GM18498 (cell line): ENCODE measurements around the gene GABRA5.
"Not testable (repeated sequence)": the region's sequence is repeated elsewhere in the genome, so short reads cannot be mapped to it uniquely, and the experiment has no call there.

Source experiments
- ATAC-seq: cut with Tn5 transposase; IDR thresholded peaks from one replicate; pipeline ENCODE4 v1.9.1; 2021; ENCODE audit warnings: mild to moderate bottlenecking, moderate library complexity; ENCODE audit not compliant: unreplicated experiment

Gene GABRA5

GRCh38 chr15:26875476-26875850, 8.6 kb downstream of the GABRA5 start:
- ATAC-seq = no peak

DNA sequence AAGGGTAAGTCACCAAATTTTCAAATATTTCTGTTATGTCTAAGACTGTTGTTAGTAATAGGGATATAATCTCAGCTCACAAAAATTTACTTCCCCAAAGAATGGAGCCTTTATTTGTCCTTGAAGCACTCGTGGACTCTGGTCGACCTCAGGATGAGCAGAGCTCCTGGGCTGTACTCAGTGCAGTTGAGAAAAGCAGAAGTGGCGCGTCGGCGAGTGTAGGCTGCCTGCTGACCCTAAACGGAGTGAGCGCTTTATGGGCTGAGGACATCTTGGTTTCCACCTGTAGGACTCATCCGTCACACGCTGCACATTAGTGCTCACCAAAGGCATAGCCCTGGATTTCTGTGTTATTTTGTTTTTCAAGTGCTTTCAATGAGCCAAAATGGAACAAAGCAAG, 11.0 kb downstream of the GABRA5 start:
- no peak for ATAC-seq

- no peak for ATAC-seq
Observed at GRCh38 chr15:26879706-26880105, 12.8 kb downstream of the GABRA5 start.

- no peak for ATAC-seq
Observed at GRCh38 chr15:26882112-26882511, 15.2 kb downstream of the GABRA5 start.

- ATAC-seq = no peak
Observed at GRCh38 chr15:26882616-26883365, 15.9 kb downstream of the GABRA5 start.

DNA sequence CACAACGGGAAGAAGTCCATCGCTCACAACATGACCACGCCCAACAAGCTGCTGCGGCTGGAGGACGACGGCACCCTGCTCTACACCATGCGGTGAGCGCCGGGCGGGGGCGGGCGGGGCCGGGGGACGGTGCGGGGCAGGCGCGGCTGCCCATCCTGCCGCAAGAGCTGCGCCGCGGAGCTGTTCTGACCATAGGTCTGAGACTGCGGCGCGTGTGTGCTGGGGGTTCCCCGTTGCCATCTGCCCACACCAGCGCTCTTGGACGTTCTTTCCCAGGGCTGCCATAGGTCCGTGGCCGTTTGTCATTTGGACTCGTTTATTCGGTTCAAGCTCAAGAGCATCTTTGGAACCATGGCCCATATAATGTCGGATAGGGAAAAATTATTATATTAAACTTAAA, 16.6 kb downstream of the GABRA5 start:
- no peak for ATAC-seq

DNA sequence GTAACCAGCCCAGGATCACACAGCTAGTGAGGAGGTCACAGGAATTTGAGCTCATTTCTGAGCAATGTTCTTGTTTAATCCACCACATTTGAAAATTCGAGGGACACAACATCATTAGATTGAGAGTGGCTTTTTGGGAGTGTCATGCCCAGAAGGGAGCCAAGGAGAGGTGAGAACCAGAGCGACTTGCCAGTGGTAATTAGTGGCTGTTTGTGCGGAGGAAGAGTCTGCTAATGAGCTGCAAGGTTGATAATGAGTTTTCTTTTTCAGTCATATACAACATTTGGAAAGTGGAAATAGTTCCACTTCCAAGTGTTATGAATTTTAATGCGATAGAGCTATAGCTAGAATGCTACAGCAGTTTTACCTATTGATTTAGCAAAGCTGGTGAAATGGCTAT, 19.7 kb downstream of the GABRA5 start:
- no peak for ATAC-seq

DNA sequence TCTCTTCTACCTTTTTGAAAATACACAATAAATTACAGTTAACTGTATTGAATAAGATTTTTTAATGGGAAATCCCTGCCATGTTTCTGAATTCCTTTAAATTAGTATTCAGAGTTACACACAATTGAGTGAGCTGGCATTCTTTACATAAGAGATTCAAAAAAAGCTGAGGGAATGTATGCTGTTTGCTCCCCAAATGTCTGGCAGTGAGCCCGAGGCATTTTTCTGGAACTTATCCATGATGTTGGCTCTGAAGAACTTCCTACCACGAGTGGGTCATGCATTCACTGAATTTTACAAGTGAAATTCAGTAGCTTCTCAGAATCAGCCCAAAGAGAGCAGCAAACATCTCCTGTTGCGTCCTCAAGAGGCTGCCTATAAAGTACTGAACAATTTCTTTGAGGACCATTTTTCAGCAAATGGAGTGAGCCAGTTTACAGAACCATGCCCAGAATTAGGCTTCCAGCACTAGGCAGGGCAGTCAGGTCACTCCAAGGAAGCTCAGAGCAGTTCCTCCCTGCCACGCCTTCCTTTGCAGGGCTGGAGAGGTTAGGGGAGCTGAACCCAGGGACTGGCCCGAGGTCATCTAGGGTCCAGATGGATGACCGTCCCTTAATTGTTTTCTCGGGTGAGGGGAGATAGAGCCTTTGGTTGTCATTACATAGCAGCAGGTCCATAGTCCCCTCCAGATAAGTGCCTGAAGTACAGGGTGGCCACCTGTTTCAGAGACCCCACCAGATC, 21.2 kb downstream of the GABRA5 start:
- ATAC-seq = no peak

- ATAC-seq = no peak
Observed at GRCh38 chr15:26888761-26889160, 21.9 kb downstream of the GABRA5 start.

- ATAC-seq = no peak
Observed at GRCh38 chr15:26889298-26889898, 22.5 kb downstream of the GABRA5 start.

DNA sequence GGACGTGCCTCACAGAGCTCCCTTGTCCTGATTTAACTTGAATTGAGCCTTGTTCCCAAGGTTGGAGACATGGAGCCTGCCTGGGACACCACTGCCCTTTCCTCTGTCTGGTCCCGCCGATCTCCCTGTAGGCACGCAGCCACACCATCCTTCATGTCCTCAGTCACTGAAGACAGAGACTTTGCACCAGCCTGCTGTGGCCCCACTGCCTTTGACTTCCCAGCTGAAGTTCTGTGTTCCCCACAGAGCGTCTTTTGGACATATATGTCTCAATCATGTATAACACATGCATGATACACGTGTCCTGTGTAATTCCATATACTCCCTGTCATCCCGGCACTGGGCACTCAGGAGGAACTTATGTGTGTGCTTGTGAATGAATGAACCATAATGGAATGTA, 23.6 kb downstream of the GABRA5 start:
- ATAC-seq = no peak

- ATAC-seq = no peak
Observed at GRCh38 chr15:26890988-26891387, 24.1 kb downstream of the GABRA5 start.

GRCh38 chr15:26891448-26892181, 24.8 kb downstream of the GABRA5 start:
- ATAC-seq = no peak

DNA sequence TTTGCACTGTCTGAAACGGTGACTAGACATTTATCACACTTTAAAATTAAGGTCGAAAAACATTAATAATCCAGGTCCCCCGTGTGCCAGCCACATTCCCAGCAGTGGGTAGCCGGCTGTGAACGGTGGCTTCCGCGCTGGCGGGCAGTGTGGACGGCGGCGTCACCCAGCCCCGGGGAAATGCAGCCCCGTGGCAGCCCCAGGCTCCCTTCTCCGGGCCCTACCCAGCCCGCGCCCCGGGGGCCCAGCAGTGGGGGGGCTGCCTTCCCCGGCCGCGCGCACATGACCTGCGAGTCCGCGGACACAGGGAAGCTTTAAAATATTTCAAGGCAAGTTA, 25.3 kb downstream of the GABRA5 start:
- no peak for ATAC-seq

GRCh38 chr15:26892678-26893077, 25.8 kb downstream of the GABRA5 start:
- no peak for ATAC-seq

- ATAC-seq = no peak
Observed at GRCh38 chr15:26893351-26894065, 26.6 kb downstream of the GABRA5 start.

DNA sequence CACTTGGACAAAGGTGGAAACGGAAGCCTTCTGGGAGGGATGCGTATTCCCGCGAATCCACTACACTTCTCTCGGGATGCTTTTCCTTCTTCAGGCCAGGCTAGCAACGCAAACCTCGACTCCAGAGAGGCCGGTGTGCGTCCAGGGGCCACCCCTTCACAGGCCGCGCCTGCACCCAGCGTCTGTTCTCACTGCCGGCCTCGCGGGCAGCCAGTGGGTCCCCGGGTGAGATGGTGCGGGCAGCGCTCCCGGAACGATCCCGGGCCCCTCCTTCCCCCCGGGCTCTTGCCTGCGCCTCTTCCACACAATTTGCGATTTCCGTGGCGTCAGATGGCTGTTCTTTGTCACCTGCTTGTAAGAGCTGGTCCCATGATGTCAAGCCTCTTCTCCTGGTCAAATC, 27.3 kb downstream of the GABRA5 start:
- ATAC-seq = no peak

DNA sequence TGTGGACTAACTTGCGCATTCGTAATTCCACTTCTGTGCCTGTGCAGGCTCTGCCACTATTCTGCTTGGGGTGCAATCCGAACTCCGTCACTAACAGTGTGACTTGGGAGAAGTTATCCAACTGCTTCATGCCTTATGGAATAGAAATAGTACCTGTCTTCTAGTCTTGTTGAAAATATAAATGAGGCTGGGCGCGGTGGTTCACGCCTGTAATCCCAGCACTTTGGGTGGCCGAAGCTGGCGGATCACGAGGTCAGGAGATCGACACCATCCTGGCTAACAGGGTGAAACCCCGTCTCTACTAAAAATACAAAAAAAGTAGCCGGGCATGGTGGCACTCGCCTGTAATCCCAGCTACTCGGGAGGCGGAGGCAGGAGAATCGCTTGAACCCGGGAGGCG, 28.5 kb downstream of the GABRA5 start:
- not testable (repeated sequence) for ATAC-seq

DNA sequence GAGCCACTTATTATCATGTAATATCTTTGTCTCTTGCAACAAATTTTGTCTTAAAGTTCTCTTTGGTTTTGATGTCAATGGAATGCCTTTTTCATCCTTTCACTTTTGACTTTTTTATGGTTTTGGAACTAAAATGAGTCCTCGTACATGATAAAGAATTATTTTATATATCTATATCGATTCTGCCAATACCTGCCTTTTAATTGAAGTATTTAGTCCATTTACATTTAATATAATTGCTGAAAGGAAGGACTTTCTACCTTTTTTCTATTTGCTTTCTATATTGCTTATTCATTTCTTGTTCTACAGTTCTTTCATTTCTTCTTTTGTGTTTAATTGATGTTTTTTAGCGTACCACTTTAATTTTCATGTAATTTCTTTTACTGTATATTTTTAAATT, 32.8 kb downstream of the GABRA5 start:
- no peak for ATAC-seq

DNA sequence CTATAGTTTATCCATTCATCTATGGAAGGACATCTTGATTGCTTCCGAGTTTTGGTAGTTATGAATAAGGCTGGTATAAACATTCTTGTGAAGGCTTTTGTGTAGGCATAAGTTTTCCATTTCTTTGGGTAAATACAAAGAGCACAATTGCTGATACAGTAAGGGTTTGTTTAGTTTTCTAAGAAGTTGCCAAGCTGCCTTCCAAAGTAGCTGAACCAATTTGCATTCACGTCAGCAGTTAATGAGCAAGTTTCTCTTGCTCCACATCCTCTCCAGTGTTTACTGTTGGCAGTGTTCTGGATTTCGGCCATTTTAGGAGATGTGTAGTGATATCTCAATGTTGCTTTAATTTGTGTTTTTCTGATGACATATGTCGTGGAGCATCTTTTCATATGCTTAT, 34.2 kb downstream of the GABRA5 start:
- ATAC-seq = no peak

GRCh38 chr15:26910715-26911114, 43.9 kb downstream of the GABRA5 start:
- no peak for ATAC-seq
